ENCODE results near the gene FAP.

DNA sequence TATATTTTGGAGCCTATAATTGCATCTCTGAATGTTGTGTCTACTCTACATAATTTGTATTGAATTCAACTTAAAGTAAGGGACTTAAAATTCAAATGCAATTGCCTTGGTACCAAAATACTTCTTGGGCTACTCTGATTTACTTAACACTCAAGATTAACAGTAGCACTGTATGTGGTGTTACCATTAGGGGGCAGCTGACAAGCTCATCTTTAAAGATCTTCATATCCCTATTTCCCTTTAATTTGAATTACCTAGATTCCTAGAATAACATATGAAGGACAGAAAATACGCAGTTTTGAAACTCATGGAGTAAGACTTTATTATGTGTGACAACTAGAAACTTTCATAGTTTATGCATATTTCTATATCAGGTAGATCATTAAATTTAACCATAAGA lies 37.4 kb upstream of the FAP start:
- TF ChIP-seq CTCF (IDR thresholded peaks at IDR 0.05) (no peak), ZFX (IDR thresholded peaks at IDR 0.05; ENCODE audit: borderline replicate concordance) (no peak)
